Natural killer cell treated with Interleukin-12 subunit alpha and Interleukin-12 subunit beta and Interleukin-15 and Interleukin-18, amount 100 ng/mL, for 72 hours (primary cell): Measurements from ENCODE around the gene CAND1. TPM values are rescaled to one million over a fixed set of nuclear protein-coding genes. Genes with fewer than 3 reads are reported as not detected.
"Not testable (repeated sequence)": the region's sequence is repeated elsewhere in the genome, so short reads cannot be mapped to it uniquely, and the experiment has no call there.

Source experiments
- ATAC-seq, 2 donors: fragments of 150-1000 bp; cut with Tn5 transposase in 1 of 2; sonication (Bioruptor Pico), chemical (Tn5 transposase) in 1 of 2; 2 replicates each; pipeline ENCODE4 v1.10.0; 2021
- DNase-seq: peaks from one replicate; pipeline ENCODE4 v3.0.0; 2022; ENCODE audit warnings: low spot score
- H3K27ac Mint-ChIP-seq, 2 donors: 1 replicate in 1 of 2; 2 replicates in 1 of 2; pipeline ENCODE4 v1.8.0; 2022; ENCODE audit warnings: mixed read lengths in 2 of 2, mild to moderate bottlenecking in 1 of 2, moderate library complexity in 1 of 2
- H3K27me3 Mint-ChIP-seq, 2 donors: 1 replicate in 1 of 2; 2 replicates in 1 of 2; pipeline ENCODE4 v1.8.0; 2022; ENCODE audit warnings: mixed read lengths in 2 of 2
- H3K36me3 Mint-ChIP-seq: one replicate; pipeline ENCODE4 v1.8.0; 2022; ENCODE audit warnings: mixed read lengths
- H3K4me1 Mint-ChIP-seq, 2 donors: 1 replicate in 1 of 2; 2 replicates in 1 of 2; pipeline ENCODE4 v1.8.0; 2022; ENCODE audit warnings: low read depth in 2 of 2, mixed read lengths in 2 of 2, mild to moderate bottlenecking in 1 of 2
- H3K4me3 Mint-ChIP-seq: one replicate; pipeline ENCODE4 v1.8.0; 2022; ENCODE audit warnings: mixed read lengths
- H3K9me3 Mint-ChIP-seq: 2 replicates; pipeline ENCODE4 v1.8.0; 2022; ENCODE audit warnings: mixed read lengths
- total RNA-seq, 2 donors: library from RNA; stranded (reverse); gene quantifications; one replicate each; pipeline ENCODE4 v1.2.3, GENCODE V29; 2022

Gene CAND1
- total RNA-seq, 2 donors from 2014 or later: 140 to 161 TPM

GRCh38 chr12:67333649-67334048 lies 64.5 kb downstream of the CAND1 start:
- no peaks in the 10 kb centered on the region for H3K27me3 Mint-ChIP-seq
- no peak overlapping the region for H3K27ac Mint-ChIP-seq
- DNase-seq (no peak), ATAC-seq (no peak)
- H3K4me1 Mint-ChIP-seq: peaks cover 5 to 6% of the 10 kb centered on the region in 2 donors
- no peak overlapping the region for H3K4me3 Mint-ChIP-seq
- peaks cover 16% of the 10 kb centered on the region for H3K36me3 Mint-ChIP-seq
- peaks cover 7% of the 10 kb centered on the region for H3K9me3 Mint-ChIP-seq

DNA sequence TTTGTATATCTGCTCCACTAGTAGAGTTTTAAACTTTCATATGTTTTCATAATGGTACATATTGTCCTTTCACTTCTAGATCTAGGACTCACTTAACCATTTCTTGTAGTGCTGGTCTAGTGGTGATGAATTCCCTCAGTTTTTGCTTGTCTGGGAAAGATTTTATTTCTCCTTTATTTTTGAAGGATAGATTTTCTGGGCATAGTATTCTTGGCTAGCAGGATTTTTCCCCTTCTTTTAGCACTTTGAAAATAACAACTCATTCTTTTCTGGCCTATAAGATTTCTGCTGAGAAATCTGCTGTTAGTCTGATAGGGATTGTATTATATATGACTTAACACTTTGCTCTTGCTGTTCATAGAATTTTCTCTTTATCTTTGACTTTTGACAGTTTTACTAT lies 69.3 kb downstream of the CAND1 start:
- H3K4me1 Mint-ChIP-seq: no peaks in the 10 kb centered on the region
- H3K4me3 Mint-ChIP-seq: no peak overlapping the region
- peaks cover 37% of the 10 kb centered on the region for H3K36me3 Mint-ChIP-seq
- no peaks in the 10 kb centered on the region for H3K27me3 Mint-ChIP-seq
- DNase-seq: no peak
- peaks cover 12% of the 10 kb centered on the region for H3K9me3 Mint-ChIP-seq
- ATAC-seq: no peak
- no peak overlapping the region for H3K27ac Mint-ChIP-seq

- ATAC-seq (no peak), DNase-seq (no peak)
- Mint-ChIP-seq H3K4me3 (no peak overlapping the region), H3K36me3 (peaks cover 37% of the 10 kb centered on the region), H3K4me1 (no peaks in the 10 kb centered on the region), H3K9me3 (peaks cover 12% of the 10 kb centered on the region), H3K27ac (no peak overlapping the region), H3K27me3 (no peaks in the 10 kb centered on the region)
These were observed 70.4 kb downstream of the CAND1 start for GRCh38 chr12:67339530-67339929.

- H3K27ac Mint-ChIP-seq, H3K27me3 Mint-ChIP-seq, H3K4me3 Mint-ChIP-seq, DNase-seq, ATAC-seq, H3K4me1 Mint-ChIP-seq: not testable (repeated sequence)
- Mint-ChIP-seq H3K36me3 (peaks cover 34% of the 10 kb centered on the region), H3K9me3 (peaks cover 12% of the 10 kb centered on the region)
These were observed 71.9 kb downstream of the CAND1 start for GRCh38 chr12:67341086-67341485.

DNA sequence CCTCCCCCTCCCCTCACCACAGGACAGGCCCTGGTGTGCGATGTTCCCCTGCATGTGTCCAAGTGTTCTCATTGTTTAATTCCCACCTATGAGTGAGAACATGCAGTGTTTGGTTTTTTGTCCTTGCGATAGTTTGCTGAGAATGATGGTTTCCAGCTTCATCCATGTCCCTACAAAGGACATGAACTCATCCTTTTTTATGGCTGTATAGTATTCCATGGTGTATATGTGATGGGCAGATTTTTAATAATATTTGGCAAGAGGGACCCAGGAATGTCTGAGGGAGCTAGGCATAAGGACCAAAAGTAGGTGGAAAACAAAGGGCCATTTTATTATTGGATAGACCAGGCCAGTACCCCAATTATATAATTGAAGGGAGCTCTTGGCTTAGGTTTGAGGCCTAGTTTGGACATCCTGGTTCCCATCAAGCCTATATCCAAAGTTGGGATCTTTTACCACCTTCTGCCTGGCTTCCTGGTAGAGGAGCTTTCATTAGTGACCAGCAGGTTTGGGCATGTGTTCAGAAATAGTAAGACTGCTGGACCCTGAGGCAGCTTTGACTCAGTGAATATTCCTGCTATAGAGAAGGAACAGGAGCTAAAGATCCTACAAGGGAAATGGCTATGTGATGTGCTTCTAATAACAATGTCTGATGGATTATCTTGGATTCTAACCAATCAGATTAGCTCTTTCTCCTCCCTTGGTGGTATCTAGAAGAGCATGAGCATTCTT lies 76.0 kb downstream of the CAND1 start:
- Mint-ChIP-seq H3K36me3 (peaks cover 10% of the 10 kb centered on the region), H3K9me3 (peaks cover 5% of the 10 kb centered on the region), H3K4me3 (no peak overlapping the region), H3K4me1 (no peaks in the 10 kb centered on the region), H3K27me3 (no peaks in the 10 kb centered on the region), H3K27ac (no peak overlapping the region)
- DNase-seq (no peak), ATAC-seq (no peak)

DNA sequence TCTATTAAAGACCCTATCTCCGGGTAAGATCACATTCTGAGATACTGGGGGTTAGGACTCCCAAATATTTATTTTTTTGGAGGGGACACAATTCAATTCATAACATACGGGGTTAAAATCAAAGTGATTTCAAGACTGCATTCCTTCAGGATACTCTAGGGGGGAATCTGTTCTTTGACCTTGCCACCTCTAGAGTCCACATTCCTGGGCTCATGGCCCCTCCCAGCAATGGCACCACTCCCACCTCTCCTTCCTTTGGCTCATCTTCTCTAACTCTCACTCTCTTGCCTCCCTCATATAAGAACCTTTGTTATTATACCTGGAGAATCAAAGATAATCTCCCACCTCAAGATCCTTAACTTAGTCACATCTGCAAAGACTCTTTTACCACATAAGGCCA lies 79.5 kb downstream of the CAND1 start:
- Mint-ChIP-seq H3K4me1 (peaks cover 0 to 3% of the 10 kb centered on the region in 2 donors), H3K27me3 (peaks cover 0 to 7% of the 10 kb centered on the region in 2 donors), H3K36me3 (no peaks in the 10 kb centered on the region), H3K9me3 (peaks cover 5% of the 10 kb centered on the region), H3K27ac (no peak overlapping the region), H3K4me3 (no peak overlapping the region)
- no peak for ATAC-seq
- DNase-seq: no peak

DNA sequence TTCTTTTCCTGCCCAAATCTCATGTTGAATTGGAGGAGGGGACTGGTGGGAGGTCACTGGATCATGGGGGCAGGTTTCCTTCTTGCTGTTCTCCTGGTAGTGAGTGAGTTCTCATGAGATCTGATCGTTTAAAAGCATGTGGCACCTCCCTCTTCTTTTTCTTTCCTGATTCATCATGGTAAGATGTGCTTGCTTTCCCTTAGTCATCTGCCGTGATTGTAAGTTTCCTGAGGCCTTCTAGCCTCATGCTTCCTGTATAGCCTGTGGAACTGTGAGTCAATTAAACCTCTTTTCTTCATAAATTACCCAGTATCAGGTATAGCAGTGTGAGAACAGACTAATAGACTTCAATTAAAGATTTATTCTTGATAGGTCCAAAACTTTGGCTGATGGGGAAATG lies 83.5 kb downstream of the CAND1 start:
- Mint-ChIP-seq H3K9me3 (no peaks in the 10 kb centered on the region), H3K36me3 (no peaks in the 10 kb centered on the region), H3K27me3 (peaks cover 0 to 10% of the 10 kb centered on the region in 2 donors), H3K4me3 (no peak overlapping the region), H3K27ac (peak overlapping the region in 1 of 2 donors; percentile 57), H3K4me1 (peaks cover 10 to 12% of the 10 kb centered on the region in 2 donors)
- ATAC-seq (no peak), DNase-seq (no peak)

DNA sequence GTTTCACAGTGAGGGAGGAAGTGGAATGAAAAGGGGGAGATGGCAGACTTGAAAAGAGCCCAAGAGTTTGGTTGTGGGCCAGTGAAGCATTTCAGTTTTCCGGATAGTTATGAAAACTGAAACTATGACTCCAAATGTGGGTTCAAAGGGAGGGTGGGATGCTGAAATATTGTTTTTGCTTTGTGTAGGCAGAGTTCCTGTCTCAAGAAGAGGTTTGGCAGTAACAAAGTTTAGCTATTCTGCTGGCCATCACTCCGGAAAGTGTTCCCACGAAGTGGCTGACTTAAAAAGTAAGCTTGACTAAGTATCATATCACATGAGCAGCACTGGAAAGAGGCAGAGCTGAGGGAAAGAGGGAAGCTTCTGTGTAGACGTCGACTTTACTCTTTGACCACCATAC lies 85.2 kb downstream of the CAND1 start:
- H3K27me3 Mint-ChIP-seq: peaks cover 0 to 10% of the 10 kb centered on the region in 2 donors
- peak in 1 of 2 donors; percentile 17 for ATAC-seq
- no peaks in the 10 kb centered on the region for H3K9me3 Mint-ChIP-seq
- no peaks in the 10 kb centered on the region for H3K36me3 Mint-ChIP-seq
- H3K27ac Mint-ChIP-seq: no peak overlapping the region
- H3K4me3 Mint-ChIP-seq: peak overlapping the region; percentile 23
- no peak for DNase-seq
- peaks cover 10 to 12% of the 10 kb centered on the region in 2 donors for H3K4me1 Mint-ChIP-seq

GRCh38 chr12:67354966-67355365 lies 85.8 kb downstream of the CAND1 start:
- no peak overlapping the region for H3K4me3 Mint-ChIP-seq
- H3K9me3 Mint-ChIP-seq: no peaks in the 10 kb centered on the region
- H3K27me3 Mint-ChIP-seq: peaks cover 0 to 10% of the 10 kb centered on the region in 2 donors
- ATAC-seq (no peak), DNase-seq (no peak)
- H3K36me3 Mint-ChIP-seq: no peaks in the 10 kb centered on the region
- peaks cover 10 to 12% of the 10 kb centered on the region in 2 donors for H3K4me1 Mint-ChIP-seq
- no peak overlapping the region for H3K27ac Mint-ChIP-seq

DNA sequence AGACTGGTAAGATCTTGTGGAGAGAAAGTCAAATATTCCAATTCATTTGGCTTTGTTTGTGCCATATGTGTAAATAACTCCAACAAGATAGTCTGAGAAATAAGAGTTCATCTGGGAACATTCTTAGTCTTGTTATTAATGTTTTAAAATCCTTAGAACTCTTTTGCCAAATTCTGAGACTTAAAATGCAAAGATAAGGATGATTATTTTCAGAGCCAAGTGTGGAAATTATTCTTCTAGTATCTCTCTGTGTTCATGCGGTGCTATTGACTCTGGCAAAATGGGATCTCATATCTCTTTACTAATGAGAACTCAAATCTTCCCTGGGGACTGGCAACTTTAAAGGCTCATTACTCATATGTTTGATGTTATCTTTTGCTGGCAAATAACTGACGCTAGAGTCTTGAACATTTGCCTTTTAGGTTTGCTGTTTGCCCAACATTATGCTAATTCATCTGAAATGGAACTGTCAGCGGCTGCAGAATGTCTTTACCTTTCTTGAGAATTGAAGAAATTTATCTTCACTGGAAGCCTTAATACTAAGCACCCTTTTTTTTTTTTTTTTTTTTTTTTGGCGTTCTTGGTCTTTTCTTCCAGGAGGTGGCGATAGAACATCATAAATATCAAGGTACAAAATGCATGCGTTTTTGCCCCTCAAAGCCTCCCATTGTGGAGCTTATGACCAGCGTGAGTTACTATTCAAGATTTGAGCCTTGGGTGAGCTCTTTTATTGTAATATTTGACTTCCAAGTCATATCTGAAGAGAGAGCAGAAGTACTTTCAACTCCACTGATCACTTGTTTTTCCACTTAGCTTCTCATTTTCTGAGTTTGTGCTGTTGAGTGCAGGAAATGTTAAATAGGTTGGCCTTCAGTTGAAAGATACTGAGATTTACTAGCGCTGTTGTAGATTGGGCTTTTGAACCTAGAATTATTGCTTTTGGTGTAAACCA lies 86.5 kb downstream of the CAND1 start:
- no peak for ATAC-seq
- H3K9me3 Mint-ChIP-seq: no peaks in the 10 kb centered on the region
- H3K4me1 Mint-ChIP-seq: peaks cover 10 to 12% of the 10 kb centered on the region in 2 donors
- peak overlapping the region in 1 of 2 donors; percentile 6 for H3K27ac Mint-ChIP-seq
- DNase-seq: no peak
- H3K36me3 Mint-ChIP-seq: no peaks in the 10 kb centered on the region
- no peak overlapping the region for H3K4me3 Mint-ChIP-seq
- peaks cover 0 to 10% of the 10 kb centered on the region in 2 donors for H3K27me3 Mint-ChIP-seq

- H3K27ac Mint-ChIP-seq: no peak overlapping the region
- H3K27me3 Mint-ChIP-seq: peaks cover 0 to 10% of the 10 kb centered on the region in 2 donors
- H3K4me3 Mint-ChIP-seq: no peak overlapping the region
- ATAC-seq: no peak
- DNase-seq: no peak
- peaks cover 10 to 12% of the 10 kb centered on the region in 2 donors for H3K4me1 Mint-ChIP-seq
- no peaks in the 10 kb centered on the region for H3K9me3 Mint-ChIP-seq
- no peaks in the 10 kb centered on the region for H3K36me3 Mint-ChIP-seq
These were observed 87.2 kb downstream of the CAND1 start for GRCh38 chr12:67356380-67356774.

DNA sequence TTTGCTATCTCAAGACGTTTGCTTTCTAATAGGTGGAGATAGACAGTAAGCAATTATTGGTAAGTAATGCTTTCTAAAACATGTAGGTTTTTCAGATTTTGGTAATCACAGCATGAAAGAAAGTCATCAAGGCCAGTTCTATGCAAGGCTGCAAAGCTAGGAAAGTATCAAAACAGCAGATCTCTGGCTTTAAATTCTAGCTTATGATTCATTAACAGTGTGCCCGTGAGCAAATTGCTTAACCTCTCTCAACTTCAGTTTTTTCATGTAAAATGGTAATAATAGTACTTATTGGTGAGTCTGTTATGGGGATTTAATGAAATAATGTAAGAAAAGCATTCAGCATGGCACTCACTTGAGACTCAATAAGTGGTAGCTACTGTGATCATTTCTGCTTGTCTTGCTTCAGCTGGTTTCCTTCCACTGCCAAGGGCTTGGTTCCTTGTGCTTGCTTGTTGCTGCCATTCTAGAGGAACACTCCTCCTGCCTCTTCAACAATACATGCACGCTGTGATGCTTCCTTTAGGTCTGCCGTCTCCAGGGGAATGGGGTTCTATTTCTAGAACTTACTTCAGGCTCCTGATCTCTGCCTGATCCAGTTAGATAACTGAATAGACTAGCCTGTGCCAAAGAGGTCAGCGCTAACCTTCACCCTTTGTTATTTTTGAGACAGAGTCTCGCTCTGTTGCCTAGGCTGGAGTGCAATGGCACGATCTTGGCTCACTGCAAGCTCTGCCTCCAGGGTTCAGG lies 88.4 kb downstream of the CAND1 start:
- Mint-ChIP-seq H3K9me3 (no peaks in the 10 kb centered on the region), H3K4me1 (peaks cover 10 to 12% of the 10 kb centered on the region in 2 donors), H3K27me3 (peaks cover 0 to 10% of the 10 kb centered on the region in 2 donors), H3K4me3 (no peak overlapping the region), H3K36me3 (no peaks in the 10 kb centered on the region), H3K27ac (no peak overlapping the region)
- ATAC-seq (no peak), DNase-seq (no peak)

GRCh38 chr12:67358781-67359338 lies 89.7 kb downstream of the CAND1 start:
- Mint-ChIP-seq H3K27me3 (peaks cover 0 to 3% of the 10 kb centered on the region in 2 donors), H3K27ac (peak overlapping the region in 1 of 2 donors; percentile 18), H3K4me1 (peaks cover 7 to 11% of the 10 kb centered on the region in 2 donors), H3K36me3 (no peaks in the 10 kb centered on the region), H3K4me3 (no peak overlapping the region), H3K9me3 (no peaks in the 10 kb centered on the region)
- no peak for ATAC-seq
- no peak for DNase-seq
